GM12891 (cell line): Measurements from ENCODE around the gene KATNA1.

Experiments used
- POLR2A ChIP-seq: IDR thresholded peaks from 2 replicates; pipeline ENCODE4 v1.6.1; 2011; ENCODE audit warnings: low read depth, low read length, control low read depth
- POLR2AphosphoS5 ChIP-seq: IDR thresholded peaks from 2 replicates; pipeline ENCODE4 v1.6.1; 2011; ENCODE audit warnings: low read depth, low read length, control low read depth
- TAF1 ChIP-seq: IDR thresholded peaks from 2 replicates; pipeline ENCODE4 v1.6.1; 2011; ENCODE audit warnings: low read depth, low read length, control low read depth

DNA sequence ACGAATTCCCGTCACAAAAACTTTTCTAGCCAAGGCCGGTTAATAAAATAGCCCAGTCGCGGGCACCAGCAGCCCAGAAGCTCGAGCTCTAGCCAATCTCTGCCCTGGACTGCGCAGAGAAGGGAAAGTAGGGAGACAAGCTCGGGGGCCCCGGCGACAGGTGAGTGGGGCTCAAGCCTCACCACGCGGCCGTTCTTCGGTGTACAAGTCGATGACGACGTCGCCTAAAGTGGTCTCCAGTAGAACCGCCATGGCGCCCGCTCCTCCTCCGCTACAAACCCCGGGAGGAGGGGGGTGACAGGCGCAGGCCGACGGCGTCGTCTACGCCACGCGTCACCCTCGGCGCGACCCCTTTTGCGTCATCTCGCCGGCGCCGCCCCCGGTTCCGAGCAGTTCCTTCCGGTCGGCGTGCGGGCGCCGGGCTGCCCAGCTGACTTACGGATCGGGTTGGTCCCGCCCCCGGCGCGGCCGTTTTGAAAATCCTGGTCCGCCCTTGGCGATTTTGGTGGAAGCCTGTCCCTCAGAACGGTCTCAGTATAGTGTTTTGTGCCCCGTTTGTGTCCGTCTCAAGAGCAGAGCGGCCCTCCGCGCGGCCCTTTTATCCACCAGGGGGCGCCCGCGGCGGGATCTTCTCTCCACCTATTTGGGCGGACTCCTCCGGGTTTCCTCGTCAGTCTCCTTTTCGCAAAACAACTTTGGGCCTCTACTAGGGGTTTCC, 102.6 kb downstream of the KATNA1 start, which contains the start of gene PPIL4:
- TF ChIP-seq POLR2AphosphoS5 (peak; percentile 76), TAF1 (peak; percentile 85), POLR2A (peak; percentile 75)
